ENCODE results near the gene FAM107B.
"Not testable (repeated sequence)": the region's sequence is repeated elsewhere in the genome, so short reads cannot be mapped to it uniquely, and the experiment has no call there.

The FAM107B gene

GRCh38 chr10:14727465-14727864 is 47.2 kb downstream of the FAM107B start:
- Histone ChIP-seq H2AFZ (no peak overlapping the region), H3K27ac (no peak overlapping the region), H3K4me2 (ENCODE audit: low read length) (no peak overlapping the region), H3K4me1 (no peaks in the 10 kb centered on the region), H3K9me3 (ENCODE audit: control insufficient read depth, low read length) (no peaks in the 10 kb centered on the region), H3K4me3 (ENCODE audit: low read depth, low read length) (no peak overlapping the region), H3K27me3 (ENCODE audit: control insufficient read depth, insufficient read depth, low read length) (no peaks in the 10 kb centered on the region), H3K36me3 (ENCODE audit: control insufficient read depth, insufficient read depth, low read length) (no peaks in the 10 kb centered on the region), H3K79me2 (no peaks in the 10 kb centered on the region), H3K9ac (no peak overlapping the region)
- no peak for TF ChIP-seq CTCF (IDR thresholded peaks at IDR 0.05)

GRCh38 chr10:14724931-14725330 is 49.8 kb downstream of the FAM107B start:
- no peak for TF ChIP-seq CTCF (IDR thresholded peaks at IDR 0.05)
- Histone ChIP-seq H3K27me3 (ENCODE audit: control insufficient read depth, insufficient read depth, low read length) (no peaks in the 10 kb centered on the region), H3K36me3 (ENCODE audit: control insufficient read depth, insufficient read depth, low read length) (no peaks in the 10 kb centered on the region)

GRCh38 chr10:14723052-14723689 is 51.5 kb downstream of the FAM107B start:
- no peak for TF ChIP-seq CTCF (IDR thresholded peaks at IDR 0.05)
- Histone ChIP-seq H3K4me2 (ENCODE audit: low read length) (no peak overlapping the region), H3K27ac (no peak overlapping the region), H3K9me3 (ENCODE audit: control insufficient read depth, low read length) (no peaks in the 10 kb centered on the region), H3K4me3 (ENCODE audit: low read depth, low read length) (no peak overlapping the region), H3K36me3 (ENCODE audit: control insufficient read depth, insufficient read depth, low read length) (no peaks in the 10 kb centered on the region), H3K4me1 (no peaks in the 10 kb centered on the region), H3K79me2 (no peaks in the 10 kb centered on the region), H3K27me3 (ENCODE audit: control insufficient read depth, insufficient read depth, low read length) (no peaks in the 10 kb centered on the region), H2AFZ (no peak overlapping the region), H3K9ac (no peak overlapping the region)

More at GRCh38 chr10:14724931-14725330, 49.8 kb downstream of the FAM107B start:
- no peaks in the 10 kb centered on the region for H3K4me1 ChIP-seq
- no peak overlapping the region for H2AFZ ChIP-seq
- no peak overlapping the region for H3K4me3 ChIP-seq (ENCODE audit: low read depth, low read length)
- H3K9me3 ChIP-seq (ENCODE audit: control insufficient read depth, low read length) = no peaks in the 10 kb centered on the region
- H3K27ac ChIP-seq = no peak overlapping the region
- no peak overlapping the region for H3K9ac ChIP-seq
- no peak overlapping the region for H3K4me2 ChIP-seq (ENCODE audit: low read length)
- no peaks in the 10 kb centered on the region for H3K79me2 ChIP-seq

GRCh38 chr10:14717552-14717951 is 57.1 kb downstream of the FAM107B start:
- no peak overlapping the region for H3K4me3 ChIP-seq (ENCODE audit: low read depth, low read length)
- H3K9me3 ChIP-seq (ENCODE audit: control insufficient read depth, low read length) = no peaks in the 10 kb centered on the region
- H3K4me1 ChIP-seq = no peaks in the 10 kb centered on the region
- H3K9ac ChIP-seq = no peak overlapping the region
- H3K79me2 ChIP-seq = no peaks in the 10 kb centered on the region
- no peak overlapping the region for H3K4me2 ChIP-seq (ENCODE audit: low read length)
- no peaks in the 10 kb centered on the region for H3K36me3 ChIP-seq (ENCODE audit: control insufficient read depth, insufficient read depth, low read length)
- no peak overlapping the region for H2AFZ ChIP-seq
- no peaks in the 10 kb centered on the region for H3K27me3 ChIP-seq (ENCODE audit: control insufficient read depth, insufficient read depth, low read length)
- no peak for TF ChIP-seq CTCF (IDR thresholded peaks at IDR 0.05)
- H3K27ac ChIP-seq = no peak overlapping the region

- TF ChIP-seq CTCF (IDR thresholded peaks at IDR 0.05) = no peak
- no peak overlapping the region for H2AFZ ChIP-seq
- no peaks in the 10 kb centered on the region for H3K4me1 ChIP-seq
- H3K36me3 ChIP-seq (ENCODE audit: control insufficient read depth, insufficient read depth, low read length) = no peaks in the 10 kb centered on the region
- no peaks in the 10 kb centered on the region for H3K79me2 ChIP-seq
- H3K9me3 ChIP-seq (ENCODE audit: control insufficient read depth, low read length) = no peaks in the 10 kb centered on the region
- H3K4me3 ChIP-seq (ENCODE audit: low read depth, low read length) = no peak overlapping the region
- H3K4me2 ChIP-seq (ENCODE audit: low read length) = no peak overlapping the region
- no peaks in the 10 kb centered on the region for H3K27me3 ChIP-seq (ENCODE audit: control insufficient read depth, insufficient read depth, low read length)
- no peak overlapping the region for H3K9ac ChIP-seq
- no peak overlapping the region for H3K27ac ChIP-seq
Measured at GRCh38 chr10:14712991-14713424, 61.7 kb downstream of the FAM107B start.

- H3K4me1 ChIP-seq; H3K9me3 ChIP-seq (ENCODE audit: control insufficient read depth, low read length); H3K36me3 ChIP-seq (ENCODE audit: control insufficient read depth, insufficient read depth, low read length); H3K79me2 ChIP-seq; H3K4me3 ChIP-seq (ENCODE audit: low read depth, low read length); H3K27ac ChIP-seq; H3K9ac ChIP-seq; H2AFZ ChIP-seq; H3K27me3 ChIP-seq (ENCODE audit: control insufficient read depth, insufficient read depth, low read length); H3K4me2 ChIP-seq (ENCODE audit: low read length): not testable (repeated sequence)
Measured at GRCh38 chr10:14709344-14709743, 65.4 kb downstream of the FAM107B start.

All from parathyroid adenoma (tissue), 2 donors.